Activated T-cell treated with anti-CD3 and anti-CD28 coated beads for 4 hours (primary cell): Measurements from ENCODE around the gene AGRN.
"Not testable (repeated sequence)": the region's sequence is repeated elsewhere in the genome, so short reads cannot be mapped to it uniquely, and the experiment has no call there.

Experiments
- DNase-seq: peaks from one replicate; pipeline ENCODE4 v3.0.0-alpha.2; 2020

Gene AGRN

DNA sequence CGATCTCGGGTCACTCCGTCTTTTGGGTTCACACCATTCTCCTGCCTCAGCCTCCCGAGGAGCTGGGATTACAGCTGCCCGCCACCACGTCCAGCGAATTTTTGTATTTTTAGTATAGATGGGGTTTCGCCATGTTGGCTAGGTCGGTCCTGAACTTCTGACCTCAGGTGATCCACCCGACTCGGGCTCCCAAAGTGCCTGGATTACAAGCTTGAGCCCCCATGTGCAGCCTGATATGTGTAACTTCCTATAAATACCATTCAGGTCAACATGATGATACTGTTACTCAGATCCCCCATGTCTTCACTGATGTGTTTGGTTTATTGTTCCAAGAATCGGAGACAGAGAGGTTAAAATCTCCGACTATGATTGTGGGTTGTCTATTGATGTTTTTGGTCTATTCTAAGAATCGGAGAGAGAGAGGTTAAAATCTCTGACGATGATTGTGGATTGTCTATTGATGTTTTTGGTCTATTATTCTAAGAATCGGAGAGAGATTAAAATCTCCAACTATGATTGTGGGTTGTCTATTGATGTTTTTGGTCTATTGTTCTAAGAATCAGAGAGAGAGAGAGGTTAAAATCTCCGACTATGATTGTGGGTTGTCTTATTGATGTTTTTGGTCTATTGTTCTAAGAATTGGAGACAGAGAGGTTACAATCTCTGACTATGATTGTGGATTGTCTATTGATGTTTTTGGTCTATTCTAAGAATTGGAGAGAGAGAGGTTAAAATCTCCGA lies 78.9 kb downstream of the AGRN start:
- no peak for DNase-seq

DNA sequence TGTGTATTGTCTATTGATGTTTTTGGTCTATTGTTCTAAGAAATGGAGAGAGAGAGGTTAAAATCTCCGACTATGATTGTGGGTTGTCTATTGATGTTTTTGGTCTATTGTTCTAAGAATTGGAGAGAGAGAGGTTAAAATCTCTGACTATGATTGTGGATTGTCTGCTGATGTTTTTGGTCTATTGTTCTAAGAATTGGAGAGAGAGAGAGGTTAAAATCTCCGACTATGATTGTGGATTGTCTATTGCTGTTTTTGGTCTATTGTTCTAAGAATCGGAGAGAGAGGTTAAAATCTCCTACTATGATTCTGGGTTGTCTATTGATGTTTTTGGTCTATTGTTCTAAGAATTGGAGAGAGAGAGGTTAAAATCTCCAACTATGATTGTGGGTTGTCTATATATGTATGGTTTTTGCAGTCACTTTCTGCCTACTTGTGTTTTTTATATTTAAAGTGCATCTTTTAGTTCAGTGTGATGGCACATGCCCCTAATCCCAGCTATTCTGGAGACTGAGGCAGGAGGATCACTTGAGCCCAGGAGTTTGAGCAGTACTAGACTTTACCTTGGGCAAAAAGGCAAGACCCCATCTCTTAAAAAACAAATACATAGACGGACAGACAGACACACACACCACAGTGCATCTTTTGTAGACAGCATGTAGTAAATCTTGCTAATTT lies 79.7 kb downstream of the AGRN start:
- no peak for DNase-seq

DNA sequence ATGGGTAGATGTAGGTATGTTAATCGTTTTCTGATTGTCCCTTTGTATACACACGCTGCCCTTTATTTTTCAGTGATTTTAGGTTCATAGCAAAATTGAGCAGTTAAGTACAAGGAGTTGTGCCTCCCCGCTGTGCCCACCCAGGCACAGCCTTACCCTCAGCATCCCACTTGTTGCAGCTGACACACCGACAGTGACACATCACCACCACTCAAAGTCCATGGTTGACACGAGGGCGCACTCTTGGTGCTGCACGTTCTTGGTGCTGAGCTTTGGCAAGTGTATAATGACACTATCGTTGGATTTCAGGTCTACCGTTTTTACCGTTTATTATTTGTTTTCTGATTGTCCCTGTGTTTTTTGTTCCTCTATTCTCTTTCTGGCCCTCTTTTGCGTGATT lies 80.4 kb downstream of the AGRN start:
- no peak for DNase-seq

DNA sequence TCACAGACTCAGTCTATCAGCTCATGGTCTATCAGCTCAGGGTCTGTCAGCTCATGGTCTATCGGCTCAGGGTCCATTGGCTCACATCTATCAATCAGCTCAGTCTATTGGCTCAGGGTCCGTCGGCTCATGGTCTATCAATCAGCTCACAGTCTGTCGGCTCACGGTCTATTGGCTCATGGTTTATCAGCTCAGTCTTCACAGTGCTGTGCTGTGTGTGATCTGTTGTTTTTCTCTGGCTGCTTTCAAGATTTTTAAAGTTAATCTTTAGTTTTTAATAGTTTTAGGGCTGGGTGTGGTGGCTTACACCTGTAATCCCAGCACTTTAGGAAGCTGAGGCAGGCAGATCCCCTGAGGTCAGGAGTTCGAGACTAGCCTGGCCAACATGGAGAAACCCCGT lies 81.6 kb downstream of the AGRN start:
- DNase-seq, result no peak

DNA sequence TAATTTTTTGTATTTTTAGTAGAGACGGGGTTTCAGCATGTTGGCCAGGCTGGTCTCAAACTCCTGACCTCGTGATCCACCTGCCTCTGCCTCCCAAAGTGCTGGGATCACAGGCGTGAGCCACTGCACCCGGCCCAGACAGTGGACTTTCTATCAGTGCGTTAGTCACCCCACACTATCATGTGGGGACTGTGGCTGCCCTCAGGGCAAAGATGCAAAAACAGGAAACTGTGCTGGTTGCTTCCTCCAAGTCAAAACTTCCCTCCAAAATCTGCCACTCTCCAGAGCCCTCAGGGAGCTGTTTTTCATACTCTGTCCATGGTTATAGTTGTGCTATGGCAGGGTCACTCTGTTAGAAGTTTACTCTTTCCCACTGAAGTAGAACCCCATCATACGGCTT lies 84.2 kb downstream of the AGRN start:
- DNase-seq, result not testable (repeated sequence)
